ENCODE results near the gene DVL1.
"Not testable (repeated sequence)": the region's sequence is repeated elsewhere in the genome, so short reads cannot be mapped to it uniquely, and the experiment has no call there.

DVL1 gene

DNA sequence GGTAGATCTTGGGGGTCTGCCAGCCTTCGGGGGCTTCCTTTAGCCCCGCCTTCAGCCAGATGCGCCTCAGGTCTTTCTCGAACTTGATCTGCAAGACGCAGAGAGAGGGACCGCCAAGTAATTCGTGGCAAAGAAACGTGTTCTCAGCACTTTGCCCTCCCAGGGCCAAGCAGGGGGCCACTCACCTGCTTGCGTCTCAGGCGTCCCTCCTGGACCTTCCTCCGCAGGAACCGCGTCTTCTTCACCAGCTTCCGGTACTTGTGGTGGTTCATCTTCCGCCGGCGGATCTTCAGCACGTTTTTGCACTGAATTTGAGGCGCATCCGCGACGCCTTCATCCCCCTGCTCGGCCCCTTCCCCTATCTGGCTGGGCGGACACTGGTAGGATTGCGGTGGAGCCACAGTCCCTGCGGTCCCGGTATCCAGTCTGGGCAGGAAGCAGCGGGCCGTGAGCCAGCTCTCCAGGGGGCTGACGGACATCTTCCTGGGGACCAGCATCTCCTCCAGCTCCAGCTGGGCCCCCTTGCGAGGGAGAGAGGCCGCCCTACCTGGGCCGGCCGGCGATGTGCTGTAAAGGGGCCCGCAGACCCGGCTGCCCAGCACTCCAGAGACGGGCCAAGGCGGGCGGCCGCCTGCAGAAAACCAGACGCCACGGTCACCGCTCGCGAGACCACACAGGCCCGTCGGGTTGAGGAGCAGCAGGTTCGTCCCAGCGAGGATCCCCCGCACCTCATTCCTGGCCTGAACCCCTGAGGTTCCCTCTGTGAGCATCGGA is 24.8 kb upstream of the DVL1 start:
- H3K36me3 ChIP-seq (ENCODE audit: insufficient read depth, low read length), result no peaks in the 10 kb centered on the region; the same call in 1 of the 2 replicates
- no peaks in the 10 kb centered on the region for H3K27me3 ChIP-seq (ENCODE audit: insufficient read depth, low read length)
- H3K4me3 ChIP-seq (ENCODE audit: low read depth, low read length), result peak overlapping the region; percentile 97
- H3K79me2 ChIP-seq (ENCODE audit: control insufficient read depth, insufficient read depth, low read length, unreplicated experiment), result peaks cover 25% of the 10 kb centered on the region
- H2AFZ ChIP-seq (ENCODE audit: low read length, unreplicated experiment), result no peak overlapping the region
- peaks cover 25% of the 10 kb centered on the region for H3K4me1 ChIP-seq (ENCODE audit: control insufficient read depth, insufficient read depth, low read length, unreplicated experiment)
- H3K27ac ChIP-seq (ENCODE audit: low read depth, low read length), result no peak overlapping the region

DNA sequence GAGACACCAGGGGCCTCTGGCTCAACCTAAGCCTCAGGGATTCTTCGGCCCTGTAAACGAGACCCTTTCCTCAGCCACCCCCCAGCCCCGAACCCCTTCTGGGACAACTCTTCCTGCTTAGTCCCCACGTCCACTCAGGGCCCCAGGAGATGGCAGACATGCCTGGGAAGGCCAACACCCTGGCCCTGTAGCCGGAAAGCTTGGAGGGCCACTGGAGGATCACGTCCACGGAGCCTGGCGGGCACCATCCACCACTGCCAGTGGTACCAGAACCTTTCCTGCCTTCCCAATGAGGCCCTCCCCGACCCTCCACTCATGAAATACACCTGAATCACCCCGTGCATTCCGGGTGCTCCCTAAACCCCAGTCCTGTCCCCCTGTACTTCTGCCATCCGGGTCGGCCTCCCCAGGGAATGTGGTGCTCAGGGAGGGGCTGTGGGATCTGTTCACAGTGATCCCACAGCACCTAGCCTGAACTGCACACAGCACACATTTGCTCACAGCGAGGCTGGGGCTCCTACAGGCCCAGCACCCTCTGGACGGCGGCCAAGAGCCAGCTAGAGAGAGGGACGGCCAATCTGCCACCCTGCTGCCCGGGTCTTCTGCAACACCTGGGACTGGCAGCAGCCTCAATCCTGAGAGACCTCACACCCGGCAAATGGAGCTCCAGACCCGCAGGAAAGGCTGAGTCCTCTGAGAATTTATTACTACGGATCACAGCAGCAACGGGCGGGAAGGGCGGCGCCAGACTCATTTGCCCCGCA is 24.0 kb upstream of the DVL1 start:
- H3K36me3 ChIP-seq (ENCODE audit: insufficient read depth, low read length), result no peaks in the 10 kb centered on the region; the same call in 1 of the 2 replicates
- H3K79me2 ChIP-seq (ENCODE audit: control insufficient read depth, insufficient read depth, low read length, unreplicated experiment), result peaks cover 25% of the 10 kb centered on the region
- no peaks in the 10 kb centered on the region for H3K27me3 ChIP-seq (ENCODE audit: insufficient read depth, low read length)
- H3K4me3 ChIP-seq (ENCODE audit: low read depth, low read length), result peak overlapping the region; percentile 97
- H2AFZ ChIP-seq (ENCODE audit: low read length, unreplicated experiment), result no peak overlapping the region
- H3K27ac ChIP-seq (ENCODE audit: low read depth, low read length), result no peak overlapping the region
- peaks cover 25% of the 10 kb centered on the region for H3K4me1 ChIP-seq (ENCODE audit: control insufficient read depth, insufficient read depth, low read length, unreplicated experiment)

DNA sequence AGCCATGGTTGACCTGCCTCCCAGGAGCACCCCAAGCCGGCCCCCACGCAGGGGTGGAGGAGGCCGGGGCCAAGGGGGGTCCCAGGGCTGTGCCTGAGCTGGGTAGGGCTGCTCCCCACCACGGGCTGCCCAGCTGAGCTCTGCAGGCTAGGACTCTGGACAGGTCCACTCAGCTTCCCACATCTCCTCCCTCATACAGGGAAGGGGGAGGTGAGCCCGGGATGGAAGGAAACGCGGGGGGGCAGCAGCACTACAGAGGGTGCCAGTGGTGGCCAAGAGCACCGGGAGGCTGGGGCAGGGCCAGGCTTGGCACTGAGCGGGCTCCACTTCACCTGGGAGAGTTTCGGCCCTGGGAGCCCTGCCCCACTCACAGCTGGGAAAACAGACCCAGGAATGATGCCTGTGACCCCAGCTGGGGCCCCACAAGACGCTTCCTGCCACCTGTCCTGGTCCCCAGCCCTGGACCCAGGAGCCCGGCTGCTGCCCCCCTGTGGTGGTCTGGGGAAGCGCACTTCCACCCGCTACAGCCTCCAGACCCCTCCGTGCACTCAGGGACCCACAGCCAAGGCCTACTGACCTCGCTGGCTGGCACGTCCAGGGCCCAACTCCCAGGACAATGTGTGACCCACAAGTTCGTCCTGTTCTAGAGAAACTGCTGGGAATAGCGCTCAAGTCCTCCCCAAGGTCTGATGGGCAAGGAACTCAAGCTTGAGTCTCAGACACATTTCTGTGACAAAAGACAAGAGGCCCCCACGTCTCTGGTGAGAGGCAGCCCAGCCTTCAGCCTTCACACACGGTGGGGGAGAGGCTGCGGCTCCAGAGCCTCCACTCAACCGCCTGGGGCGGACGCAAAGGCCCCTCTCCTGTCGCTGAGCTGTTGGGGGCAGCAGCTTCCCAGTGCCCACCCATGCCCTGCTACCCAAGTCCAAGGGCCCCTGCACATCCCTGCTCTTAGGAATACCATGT is 22.8 kb upstream of the DVL1 start:
- H3K4me1 ChIP-seq (ENCODE audit: control insufficient read depth, insufficient read depth, low read length, unreplicated experiment), result peaks cover 25% of the 10 kb centered on the region
- H2AFZ ChIP-seq (ENCODE audit: low read length, unreplicated experiment), result no peak overlapping the region
- no peaks in the 10 kb centered on the region for H3K27me3 ChIP-seq (ENCODE audit: insufficient read depth, low read length)
- peaks cover 25% of the 10 kb centered on the region for H3K79me2 ChIP-seq (ENCODE audit: control insufficient read depth, insufficient read depth, low read length, unreplicated experiment)
- H3K27ac ChIP-seq (ENCODE audit: low read depth, low read length), result no peak overlapping the region
- H3K36me3 ChIP-seq (ENCODE audit: insufficient read depth, low read length), result no peaks in the 10 kb centered on the region; the same call in 1 of the 2 replicates
- no peak overlapping the region for H3K4me3 ChIP-seq (ENCODE audit: low read depth, low read length)

DNA sequence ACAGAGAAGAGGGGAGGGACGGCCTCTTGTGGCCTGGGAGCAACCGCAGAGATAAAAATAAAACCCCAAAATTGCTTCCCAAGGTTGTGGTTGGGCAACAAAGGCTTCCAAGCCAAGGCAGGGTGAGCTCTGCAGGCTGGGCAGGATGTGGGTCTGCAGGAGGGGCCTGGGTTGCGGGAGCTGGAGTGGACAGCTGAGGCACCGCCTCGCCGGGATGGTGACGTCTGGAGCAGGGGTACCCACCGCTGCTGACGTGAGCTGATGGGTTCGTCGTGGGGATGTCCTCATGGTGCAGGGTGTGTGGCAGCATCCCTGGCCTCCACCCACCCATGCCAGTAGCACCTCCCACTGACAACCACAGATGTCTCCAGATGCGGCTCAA is 22.1 kb upstream of the DVL1 start:
- no peak overlapping the region for H3K4me3 ChIP-seq (ENCODE audit: low read depth, low read length)
- no peaks in the 10 kb centered on the region for H3K27me3 ChIP-seq (ENCODE audit: insufficient read depth, low read length)
- no peak overlapping the region for H3K27ac ChIP-seq (ENCODE audit: low read depth, low read length)
- peaks cover 25% of the 10 kb centered on the region for H3K4me1 ChIP-seq (ENCODE audit: control insufficient read depth, insufficient read depth, low read length, unreplicated experiment)
- peaks cover 25% of the 10 kb centered on the region for H3K79me2 ChIP-seq (ENCODE audit: control insufficient read depth, insufficient read depth, low read length, unreplicated experiment)
- no peak overlapping the region for H2AFZ ChIP-seq (ENCODE audit: low read length, unreplicated experiment)
- no peaks in the 10 kb centered on the region; the same call in 1 of the 2 replicates for H3K36me3 ChIP-seq (ENCODE audit: insufficient read depth, low read length)

DNA sequence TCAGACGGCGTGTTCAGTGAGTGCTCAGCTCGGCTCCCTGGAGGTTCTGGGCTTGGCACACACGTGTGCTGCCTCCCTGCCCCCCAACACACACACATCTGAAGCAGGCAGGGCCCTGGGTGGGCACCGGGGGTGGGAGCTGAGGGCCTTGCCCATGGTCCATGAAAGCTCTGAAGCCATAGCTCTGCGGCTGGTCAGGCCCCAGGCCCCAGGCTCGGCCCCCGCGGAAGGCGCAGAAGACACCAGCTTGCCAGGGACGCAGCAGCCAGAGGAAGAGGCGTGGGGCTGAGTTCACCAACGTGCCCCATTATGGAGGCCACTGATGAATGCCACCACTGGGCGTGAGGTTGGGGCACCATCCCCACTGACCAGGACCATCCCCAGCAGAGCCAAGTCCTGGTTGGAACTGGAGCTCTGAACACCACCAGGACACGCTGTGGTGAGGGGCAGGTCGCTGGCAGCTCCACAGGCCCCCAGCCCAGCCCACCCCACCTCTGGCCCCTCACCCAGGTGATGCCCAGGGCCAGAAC is 21.6 kb upstream of the DVL1 start:
- Histone ChIP-seq H3K36me3 (ENCODE audit: insufficient read depth, low read length) (no peaks in the 10 kb centered on the region; the same call in 1 of the 2 replicates), H3K4me3 (ENCODE audit: low read depth, low read length) (no peak overlapping the region), H3K4me1 (ENCODE audit: control insufficient read depth, insufficient read depth, low read length, unreplicated experiment) (peaks cover 20% of the 10 kb centered on the region), H3K79me2 (ENCODE audit: control insufficient read depth, insufficient read depth, low read length, unreplicated experiment) (peaks cover 25% of the 10 kb centered on the region), H3K27me3 (ENCODE audit: insufficient read depth, low read length) (no peaks in the 10 kb centered on the region), H3K27ac (ENCODE audit: low read depth, low read length) (no peak overlapping the region), H2AFZ (ENCODE audit: low read length, unreplicated experiment) (no peak overlapping the region)

DNA sequence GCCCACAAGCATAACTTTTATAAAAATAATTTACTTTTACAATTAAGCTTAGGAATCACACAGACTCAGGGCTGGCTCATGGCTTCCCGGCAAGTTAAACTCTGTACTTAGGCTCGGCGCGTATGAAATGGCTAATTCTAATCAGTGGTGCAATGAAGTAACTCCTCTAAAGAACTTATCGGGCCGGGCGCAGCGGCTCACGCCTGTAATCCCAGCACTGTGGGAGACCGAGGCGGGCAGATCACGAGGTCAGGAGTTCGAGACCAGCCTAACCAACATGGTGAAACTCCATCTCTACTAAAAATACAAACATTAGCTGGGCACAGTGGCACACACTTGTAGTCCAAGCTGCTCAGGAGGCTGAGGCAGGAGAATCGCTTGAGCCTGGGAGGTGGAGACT is 20.9 kb upstream of the DVL1 start:
- Histone ChIP-seq H3K79me2 (ENCODE audit: control insufficient read depth, insufficient read depth, low read length, unreplicated experiment) (peaks cover 25% of the 10 kb centered on the region), H3K4me1 (ENCODE audit: control insufficient read depth, insufficient read depth, low read length, unreplicated experiment) (peaks cover 20% of the 10 kb centered on the region)
- not testable (repeated sequence) for H2AFZ ChIP-seq (ENCODE audit: low read length, unreplicated experiment); H3K36me3 ChIP-seq (ENCODE audit: insufficient read depth, low read length); H3K27ac ChIP-seq (ENCODE audit: low read depth, low read length); H3K27me3 ChIP-seq (ENCODE audit: insufficient read depth, low read length); H3K4me3 ChIP-seq (ENCODE audit: low read depth, low read length)

DNA sequence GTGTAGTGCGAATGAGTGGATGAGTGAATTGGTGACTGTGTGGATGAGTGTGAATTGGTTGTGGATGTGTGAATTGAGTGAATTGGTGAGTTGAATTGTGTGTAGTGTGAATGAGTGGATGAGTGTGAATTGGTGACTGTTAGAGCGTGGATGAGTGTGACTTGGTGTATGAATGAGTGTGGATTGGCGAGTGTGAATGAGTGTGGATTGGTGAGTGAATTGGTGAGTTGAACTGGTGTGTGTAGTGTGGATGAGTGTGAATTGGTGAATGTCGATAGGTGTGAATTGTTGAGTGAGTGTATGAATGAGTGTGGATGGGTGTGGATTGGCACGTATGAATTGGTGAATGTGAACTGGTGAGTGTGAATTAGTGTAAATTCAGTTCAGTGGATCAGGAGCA is 18.1 kb upstream of the DVL1 start:
- Histone ChIP-seq H3K27ac (ENCODE audit: low read depth, low read length) (no peak overlapping the region), H3K4me1 (ENCODE audit: control insufficient read depth, insufficient read depth, low read length, unreplicated experiment) (peaks cover 7% of the 10 kb centered on the region), H3K4me3 (ENCODE audit: low read depth, low read length) (no peak overlapping the region), H2AFZ (ENCODE audit: low read length, unreplicated experiment) (no peak overlapping the region), H3K36me3 (ENCODE audit: insufficient read depth, low read length) (no peaks in the 10 kb centered on the region; the same call in 1 of the 2 replicates), H3K79me2 (ENCODE audit: control insufficient read depth, insufficient read depth, low read length, unreplicated experiment) (peaks cover 2% of the 10 kb centered on the region), H3K27me3 (ENCODE audit: insufficient read depth, low read length) (no peaks in the 10 kb centered on the region)

DNA sequence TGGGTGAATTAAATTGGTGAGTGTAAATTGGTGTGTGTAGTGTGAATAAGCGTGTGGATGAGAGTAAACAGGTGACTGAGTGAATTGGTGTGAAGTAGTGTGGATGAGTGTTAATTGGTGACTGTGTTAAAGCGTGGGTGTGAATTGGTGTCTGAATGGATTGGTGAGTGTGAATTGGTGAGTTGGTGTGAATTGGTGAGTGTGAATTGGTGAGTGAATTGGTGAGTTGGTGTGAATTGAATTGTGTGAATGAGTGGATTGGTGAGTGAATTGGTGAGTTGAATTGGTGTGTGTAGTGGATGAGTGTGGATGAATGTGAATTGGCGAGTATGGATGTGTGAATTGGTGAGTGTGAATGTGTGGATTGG is 17.5 kb upstream of the DVL1 start:
- no peak overlapping the region for H3K27ac ChIP-seq (ENCODE audit: low read depth, low read length)
- H3K36me3 ChIP-seq (ENCODE audit: insufficient read depth, low read length), result no peaks in the 10 kb centered on the region; the same call in 1 of the 2 replicates
- H3K27me3 ChIP-seq (ENCODE audit: insufficient read depth, low read length), result no peaks in the 10 kb centered on the region
- H2AFZ ChIP-seq (ENCODE audit: low read length, unreplicated experiment), result no peak overlapping the region
- no peak overlapping the region for H3K4me3 ChIP-seq (ENCODE audit: low read depth, low read length)
- H3K79me2 ChIP-seq (ENCODE audit: control insufficient read depth, insufficient read depth, low read length, unreplicated experiment), result no peaks in the 10 kb centered on the region
- peaks cover 8% of the 10 kb centered on the region for H3K4me1 ChIP-seq (ENCODE audit: control insufficient read depth, insufficient read depth, low read length, unreplicated experiment)

DNA sequence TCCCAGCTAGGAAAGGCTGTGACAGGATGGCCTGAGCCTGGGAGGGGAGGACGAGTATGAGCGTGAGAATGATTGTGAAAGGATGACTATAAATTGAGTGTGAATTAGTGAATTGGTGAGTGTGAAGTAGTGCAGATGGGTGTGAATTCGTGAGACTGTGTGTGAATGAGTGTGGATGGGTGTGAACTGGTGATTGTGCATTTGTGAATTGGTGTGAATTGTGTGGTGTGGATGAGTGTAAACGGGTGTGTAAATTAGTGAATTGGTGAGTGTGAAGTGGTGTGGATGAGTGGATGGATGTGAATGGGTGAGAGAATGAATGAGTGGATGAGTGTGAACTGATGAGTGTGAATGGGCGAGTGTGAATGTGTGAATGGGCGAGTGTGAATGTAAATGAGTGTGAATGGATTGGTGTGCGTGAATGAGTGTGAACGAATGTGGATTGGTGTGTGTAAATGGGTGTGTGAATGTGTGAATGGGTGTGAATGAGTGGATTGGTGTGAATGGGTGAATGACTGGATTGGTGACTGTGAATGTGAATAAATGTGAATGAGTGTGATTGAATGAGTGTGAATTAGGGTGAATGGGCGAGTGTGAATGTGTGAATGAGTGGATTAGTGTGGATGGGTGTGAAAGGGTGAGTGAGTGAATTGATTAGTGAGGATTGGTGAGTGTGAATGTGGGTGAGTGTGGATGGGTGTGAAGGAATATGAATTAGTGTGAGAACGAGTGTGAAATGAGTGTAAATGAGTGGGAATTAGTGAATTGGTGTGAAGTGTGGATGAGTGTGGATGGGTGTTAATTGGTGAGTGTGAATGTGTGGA is 16.9 kb upstream of the DVL1 start:
- H3K4me3 ChIP-seq (ENCODE audit: low read depth, low read length), result no peak overlapping the region
- H3K79me2 ChIP-seq (ENCODE audit: control insufficient read depth, insufficient read depth, low read length, unreplicated experiment), result no peaks in the 10 kb centered on the region
- no peaks in the 10 kb centered on the region for H3K36me3 ChIP-seq (ENCODE audit: insufficient read depth, low read length)
- peaks cover 10% of the 10 kb centered on the region for H3K4me1 ChIP-seq (ENCODE audit: control insufficient read depth, insufficient read depth, low read length, unreplicated experiment)
- no peak overlapping the region for H2AFZ ChIP-seq (ENCODE audit: low read length, unreplicated experiment)
- no peaks in the 10 kb centered on the region for H3K27me3 ChIP-seq (ENCODE audit: insufficient read depth, low read length)
- no peak overlapping the region for H3K27ac ChIP-seq (ENCODE audit: low read depth, low read length)

Data from ACC112 (cell line).